Caco-2 (cell line): ENCODE results near the gene C4orf50. TPM values are rescaled to one million over a fixed set of nuclear protein-coding genes. Genes with fewer than 3 reads are reported as not detected.

Source experiments
- BruUV-seq: library from RNA; stranded (reverse); fragments of 400-500 nt; replicated peaks from 2 replicates; lab custom pipeline; 2021; lab: Mats Ljungman, UMichigan
- CTCF ChIA-PET: fragments of 300-600 bp; sonication (Branson Sonifier 250); formaldehyde crosslinking; loops from one replicate; lab custom pipeline; 2022; ENCODE audit warnings: antibody characterized with exemption; lab: Charles Lee
- POLR2A ChIA-PET: fragments of 300-600 bp; sonication (Branson Sonifier 250); formaldehyde crosslinking; loops from one replicate; lab custom pipeline; 2022; ENCODE audit warnings: antibody characterized with exemption; lab: Charles Lee
- DNase-seq, 2 experiments: peaks; one replicate each; pipeline versions ENCODE4 v3.0.0 to v3.0.0-alpha.2; 2020 to 2022
- H3K27me3 ChIP-seq: replicated peaks from 2 replicates; pipeline ENCODE4 v1.6.0; 2011; ENCODE audit warnings: low read length; ENCODE audit not compliant: control insufficient read depth, insufficient read depth
- H3K36me3 ChIP-seq: 2 replicates; pipeline ENCODE4 v1.5.1; 2011; ENCODE audit warnings: low read length; ENCODE audit not compliant: control insufficient read depth, insufficient read depth
- H3K4me1 ChIP-seq: fragments of 250-450 bp; sonication (Bioruptor Pico); 2 replicates; pipeline ENCODE4 v1.5.1; 2020; ENCODE audit warnings: mild to moderate bottlenecking
- H3K4me3 ChIP-seq: 2 replicates; pipeline ENCODE4 v1.5.1; 2011; ENCODE audit warnings: low read depth, mild to moderate bottlenecking, control low read depth, low read length
- H3K9me3 ChIP-seq: fragments of 250-450 bp; sonication (Bioruptor Pico); 2 replicates; pipeline ENCODE4 v1.5.1; 2020; ENCODE audit warnings: mild to moderate bottlenecking, moderate library complexity
- H3K27ac Mint-ChIP-seq: one replicate; pipeline ENCODE4 v1.8.0; 2022; ENCODE audit warnings: mixed read lengths; ENCODE audit not compliant: unreplicated experiment
- H3K27me3 Mint-ChIP-seq: one replicate; pipeline ENCODE4 v1.8.0; 2022; ENCODE audit warnings: mixed read lengths; ENCODE audit not compliant: insufficient read depth, unreplicated experiment
- H3K36me3 Mint-ChIP-seq: one replicate; pipeline ENCODE4 v1.8.0; 2022; ENCODE audit warnings: mild to moderate bottlenecking, mixed read lengths; ENCODE audit not compliant: insufficient read depth, unreplicated experiment
- H3K4me1 Mint-ChIP-seq: one replicate; pipeline ENCODE4 v1.8.0; 2022; ENCODE audit warnings: low read depth, mixed read lengths; ENCODE audit not compliant: unreplicated experiment
- H3K4me3 Mint-ChIP-seq: one replicate; pipeline ENCODE4 v1.8.0; 2022; ENCODE audit warnings: mild to moderate bottlenecking, moderate library complexity, mixed read lengths; ENCODE audit not compliant: unreplicated experiment
- H3K9me3 Mint-ChIP-seq: one replicate; pipeline ENCODE4 v1.8.0; 2022; ENCODE audit warnings: mixed read lengths; ENCODE audit not compliant: unreplicated experiment
- intact Hi-C: fragments of 100-400 bp; cut with micrococcal nuclease; formaldehyde crosslinking; loops from one replicate; pipeline ENCODE4 v1.10.0; 2022; ENCODE audit not compliant: unreplicated experiment
- total RNA-seq: library from RNA; stranded (reverse); gene quantifications from 2 replicates; pipeline ENCODE4 v1.2.3, GENCODE V29; 2022
- TF ChIP-seq, protein P1 (sequence below), 2 experiments: fragments of 200-600 bp in 1 of 2; IDR thresholded peaks; 1 replicate in 1 of 2; 2 replicates in 1 of 2; pipeline versions ENCODE4 v1.5.1 to v1.8.0; 2011 to 2022; ENCODE audit warnings: antibody characterized with exemption in 1 of 2, control low read depth in 1 of 2, inconsistent platforms in 1 of 2, low read depth in 1 of 2, low read length in 1 of 2, mild to moderate bottlenecking in 1 of 2, moderate library complexity in 1 of 2; ENCODE audit not compliant: insufficient read depth in 1 of 2, severe bottlenecking in 1 of 2, unreplicated experiment in 1 of 2

Gene C4orf50
- total RNA-seq, 1 experiment from 2014 or later = not detected

DNA sequence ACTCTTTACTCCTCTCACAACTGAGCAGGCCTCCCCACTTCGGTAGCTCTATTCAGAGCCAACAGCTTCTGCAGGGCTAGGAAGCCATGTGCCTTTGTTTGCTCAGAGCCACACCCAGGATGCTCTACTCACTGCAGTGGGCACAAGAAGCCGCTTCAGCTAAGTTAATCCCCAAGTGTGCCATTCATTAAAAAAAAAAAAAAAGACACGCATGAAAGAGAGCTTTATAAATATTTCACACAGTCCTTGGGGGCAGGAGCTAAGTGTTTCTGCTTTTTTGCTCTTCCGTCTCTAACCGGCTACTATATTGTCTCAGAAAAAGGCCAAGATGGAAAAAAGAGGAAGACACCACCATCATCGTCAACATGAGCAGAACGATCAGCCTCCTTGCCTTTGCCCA, 133.4 kb downstream of the C4orf50 start:
- H3K4me1 Mint-ChIP-seq = no peaks in the 10 kb centered on the region
- no peaks in the 10 kb centered on the region for H3K9me3 Mint-ChIP-seq
- CTCF ChIA-PET = interaction anchor here (0.7 kb wide), 1 partner anchor 415 kb away, joined by 3 read pairs; no protein-coding TSS in a partner anchor
- H3K36me3 Mint-ChIP-seq = no peaks in the 10 kb centered on the region
- intact Hi-C loops = no loop called here
- Histone ChIP-seq H3K27me3 (no peaks in the 10 kb centered on the region), H3K9me3 (no peaks in the 10 kb centered on the region), H3K4me3 (no peak overlapping the region), H3K36me3 (no peaks in the 10 kb centered on the region), H3K4me1 (no peaks in the 10 kb centered on the region)
- BruUV-seq = no TSS peak
- no peak for DNase-seq
- H3K4me3 Mint-ChIP-seq = no peak overlapping the region
- no peak overlapping the region for H3K27ac Mint-ChIP-seq
- H3K27me3 Mint-ChIP-seq = peaks cover 15% of the 10 kb centered on the region
- TF ChIP-seq, protein P1, sequence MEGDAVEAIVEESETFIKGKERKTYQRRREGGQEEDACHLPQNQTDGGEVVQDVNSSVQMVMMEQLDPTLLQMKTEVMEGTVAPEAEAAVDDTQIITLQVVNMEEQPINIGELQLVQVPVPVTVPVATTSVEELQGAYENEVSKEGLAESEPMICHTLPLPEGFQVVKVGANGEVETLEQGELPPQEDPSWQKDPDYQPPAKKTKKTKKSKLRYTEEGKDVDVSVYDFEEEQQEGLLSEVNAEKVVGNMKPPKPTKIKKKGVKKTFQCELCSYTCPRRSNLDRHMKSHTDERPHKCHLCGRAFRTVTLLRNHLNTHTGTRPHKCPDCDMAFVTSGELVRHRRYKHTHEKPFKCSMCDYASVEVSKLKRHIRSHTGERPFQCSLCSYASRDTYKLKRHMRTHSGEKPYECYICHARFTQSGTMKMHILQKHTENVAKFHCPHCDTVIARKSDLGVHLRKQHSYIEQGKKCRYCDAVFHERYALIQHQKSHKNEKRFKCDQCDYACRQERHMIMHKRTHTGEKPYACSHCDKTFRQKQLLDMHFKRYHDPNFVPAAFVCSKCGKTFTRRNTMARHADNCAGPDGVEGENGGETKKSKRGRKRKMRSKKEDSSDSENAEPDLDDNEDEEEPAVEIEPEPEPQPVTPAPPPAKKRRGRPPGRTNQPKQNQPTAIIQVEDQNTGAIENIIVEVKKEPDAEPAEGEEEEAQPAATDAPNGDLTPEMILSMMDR (IDR thresholded peaks at IDR 0.05; ENCODE audit: insufficient read depth in 1 of 2, low read depth in 1 of 2, low read length in 1 of 2, severe bottlenecking in 1 of 2, unreplicated experiment in 1 of 2) = no peak
- POLR2A ChIA-PET = no interaction called here

DNA sequence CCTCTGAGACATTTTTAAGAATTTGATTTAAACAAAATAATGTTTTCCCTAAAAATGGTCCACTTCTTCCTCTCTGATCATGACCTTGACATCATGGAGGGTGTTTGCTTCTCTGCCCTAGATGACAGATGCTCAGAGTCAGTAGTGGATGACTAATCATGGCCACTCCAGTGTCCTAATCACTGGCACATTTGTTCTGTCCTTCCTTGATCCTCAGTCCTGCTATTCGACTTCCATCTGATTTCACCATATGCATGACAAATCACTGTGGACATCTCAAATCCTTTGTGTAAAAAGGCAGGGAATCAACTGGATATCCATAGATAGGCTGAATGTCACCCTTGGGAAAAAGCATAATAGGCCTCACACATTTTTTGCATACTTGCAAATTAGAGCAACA, 134.3 kb downstream of the C4orf50 start:
- Histone ChIP-seq H3K9me3 (no peaks in the 10 kb centered on the region), H3K27me3 (no peaks in the 10 kb centered on the region), H3K4me3 (no peak overlapping the region), H3K36me3 (no peaks in the 10 kb centered on the region), H3K4me1 (no peaks in the 10 kb centered on the region)
- Mint-ChIP-seq H3K4me3 (no peak overlapping the region), H3K27me3 (peaks cover 14% of the 10 kb centered on the region), H3K27ac (no peak overlapping the region), H3K36me3 (no peaks in the 10 kb centered on the region), H3K9me3 (no peaks in the 10 kb centered on the region), H3K4me1 (no peaks in the 10 kb centered on the region)
- DNase-seq = no peak
- intact Hi-C loops = no loop called here
- ChIA-PET POLR2A (no interaction called here), CTCF (no interaction called here)
- BruUV-seq = no TSS peak
- TF ChIP-seq, protein P1 (IDR thresholded peaks at IDR 0.05; ENCODE audit: insufficient read depth in 1 of 2, low read depth in 1 of 2, low read length in 1 of 2, severe bottlenecking in 1 of 2, unreplicated experiment in 1 of 2) = no peak

DNA sequence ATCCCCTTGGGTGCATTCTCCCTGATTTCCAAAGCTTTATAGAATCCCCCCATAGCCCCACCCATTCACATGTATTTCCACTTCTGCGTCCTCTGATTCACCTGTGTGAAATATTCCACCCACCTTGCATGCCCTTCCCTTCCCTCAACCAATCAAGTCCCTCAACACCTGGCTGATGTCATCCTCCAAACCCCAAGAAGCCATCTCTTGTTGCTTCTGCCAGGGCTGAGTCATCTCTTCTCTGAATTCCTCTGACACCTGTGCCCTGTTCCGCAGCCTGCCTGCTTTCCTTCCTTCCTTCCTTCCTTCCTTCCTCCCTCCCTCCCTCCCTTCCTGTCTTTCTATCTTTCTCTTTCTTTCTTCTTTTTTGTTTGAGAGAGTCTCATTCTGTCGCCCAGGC, 135.3 kb downstream of the C4orf50 start:
- H3K27me3 Mint-ChIP-seq = peaks cover 14% of the 10 kb centered on the region
- no peaks in the 10 kb centered on the region for H3K36me3 ChIP-seq
- CTCF ChIA-PET = no interaction called here
- no TSS peak for BruUV-seq
- TF ChIP-seq, protein P1 (IDR thresholded peaks at IDR 0.05; ENCODE audit: insufficient read depth in 1 of 2, low read depth in 1 of 2, low read length in 1 of 2, severe bottlenecking in 1 of 2, unreplicated experiment in 1 of 2) = no peak
- no peaks in the 10 kb centered on the region for H3K4me1 ChIP-seq
- no peaks in the 10 kb centered on the region for H3K36me3 Mint-ChIP-seq
- no peak overlapping the region for H3K27ac Mint-ChIP-seq
- intact Hi-C loops = no loop called here
- no peak overlapping the region for H3K4me3 Mint-ChIP-seq
- no peaks in the 10 kb centered on the region for H3K9me3 Mint-ChIP-seq
- POLR2A ChIA-PET = no interaction called here
- no peaks in the 10 kb centered on the region for H3K9me3 ChIP-seq
- no peaks in the 10 kb centered on the region for H3K4me1 Mint-ChIP-seq
- no peaks in the 10 kb centered on the region for H3K27me3 ChIP-seq
- H3K4me3 ChIP-seq = no peak overlapping the region
- DNase-seq = no peak
